Effector CD8-positive, alpha-beta T cell (primary cell): ENCODE results near the gene LGALS1.

Experiments
- DNase-seq: peaks from one replicate; lab custom pipeline; 2025; lab: John Stamatoyannopoulos, UW

Gene LGALS1

DNA sequence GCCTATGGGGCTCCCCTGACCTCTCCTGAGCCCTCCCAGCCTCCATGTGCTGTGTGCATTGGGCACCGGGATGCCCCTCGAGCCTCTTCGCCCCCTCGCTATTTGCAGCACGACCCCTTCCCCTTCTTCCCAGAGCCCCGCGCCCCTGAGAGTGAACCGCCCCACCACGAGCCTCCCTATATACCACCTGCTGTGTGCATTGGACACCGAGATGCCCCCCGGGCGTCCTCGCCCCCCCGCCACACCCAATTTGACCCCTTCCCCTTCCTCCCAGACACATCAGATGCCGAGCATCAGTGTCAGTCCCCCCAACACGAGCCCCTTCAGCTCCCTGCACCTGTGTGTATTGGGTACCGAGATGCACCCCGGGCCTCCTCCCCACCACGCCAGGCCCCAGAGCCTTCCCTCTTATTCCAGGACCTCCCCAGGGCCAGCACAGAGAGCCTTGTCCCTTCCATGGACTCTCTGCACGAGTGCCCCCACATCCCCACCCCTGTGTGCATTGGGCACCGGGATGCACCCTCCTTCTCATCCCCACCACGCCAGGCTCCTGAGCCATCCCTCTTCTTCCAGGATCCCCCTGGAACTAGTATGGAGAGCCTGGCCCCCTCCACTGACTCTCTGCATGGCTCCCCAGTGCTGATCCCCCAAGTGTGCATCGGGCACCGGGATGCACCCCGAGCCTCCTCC, 50.3 kb downstream of the LGALS1 start:
- no peak for DNase-seq

DNA sequence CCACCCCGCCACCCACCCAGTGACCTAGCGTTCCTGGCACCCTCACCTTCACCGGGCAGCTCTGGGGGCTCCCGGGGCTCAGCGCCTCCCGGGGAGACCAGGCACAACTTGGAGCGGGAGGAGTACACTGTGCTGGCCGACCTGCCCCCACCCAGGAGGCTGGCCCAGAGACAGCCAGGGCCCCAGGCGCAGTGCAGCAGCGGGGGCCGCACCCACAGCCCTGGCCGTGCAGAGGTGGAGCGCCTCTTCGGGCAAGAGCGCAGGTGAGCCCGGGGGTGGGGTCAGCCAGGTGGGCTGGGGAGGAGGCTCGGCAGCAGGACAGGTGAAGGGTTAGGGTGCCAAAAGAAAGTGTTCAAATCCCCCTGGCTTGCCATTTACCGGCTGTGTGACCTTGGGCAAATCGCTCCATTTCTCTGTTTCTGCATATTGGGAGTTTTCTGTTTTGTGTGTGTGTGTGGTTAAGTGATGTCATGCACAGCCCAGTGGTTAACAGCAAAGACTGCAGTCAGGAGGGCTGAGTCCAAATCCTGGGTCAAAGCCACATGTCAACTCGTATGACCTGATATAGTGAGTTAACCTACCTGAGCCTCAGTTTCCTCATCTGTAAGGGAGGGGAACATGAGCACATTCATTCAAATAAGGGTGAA, 50.9 kb downstream of the LGALS1 start:
- no peak for DNase-seq

DNA sequence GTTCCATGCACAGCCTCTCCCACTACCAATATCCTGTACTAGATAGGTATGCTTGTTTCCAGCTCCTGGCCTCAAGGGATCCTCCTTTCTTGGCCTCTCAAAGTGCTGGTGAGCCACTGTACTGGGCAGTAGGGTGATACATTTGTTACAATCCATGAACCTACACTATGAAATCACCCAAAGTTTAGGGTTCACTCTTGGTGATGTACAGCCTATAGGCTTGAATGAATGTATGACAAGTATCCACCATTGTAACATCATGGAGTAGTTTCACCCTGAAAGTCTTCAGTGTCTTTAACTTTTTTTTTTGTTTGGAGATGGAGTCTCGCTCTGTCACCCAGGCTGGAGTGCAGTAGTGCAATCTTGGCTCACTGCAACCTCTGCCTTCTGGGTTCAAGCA, 53.2 kb downstream of the LGALS1 start:
- DNase-seq: no peak
